GM13976 (cell line): ENCODE measurements around the gene CYFIP2.

Experiments used
- DNase-seq: peaks from one replicate; pipeline ENCODE4 v3.0.0; 2012; ENCODE audit warnings: low spot score
- CTCF ChIP-seq: IDR thresholded peaks from 2 replicates; pipeline ENCODE4 v1.5.1; 2012; ENCODE audit warnings: borderline replicate concordance, mild to moderate bottlenecking; ENCODE audit not compliant: insufficient read depth; ENCODE audit errors: extremely low read depth, missing control alignments, control extremely low read depth
- in situ Hi-C: fragments of 300-500 bp; cut with MboI; formaldehyde crosslinking; loops from one replicate; pipeline ENCODE4 v1.12.0; 2022; ENCODE audit warnings: low sequenced_read_pairs, mixed read lengths, inconsistent platforms; ENCODE audit not compliant: unreplicated experiment

The CYFIP2 gene

GRCh38 chr5:157358871-157359270 is 92.9 kb downstream of the CYFIP2 start:
- in situ Hi-C loops = no loop called here
- TF ChIP-seq CTCF = no peak
- no peak for DNase-seq

GRCh38 chr5:157359356-157360055 is 93.6 kb downstream of the CYFIP2 start:
- in situ Hi-C loops = no loop called here
- no peak for TF ChIP-seq CTCF
- DNase-seq = no peak

GRCh38 chr5:157362012-157362411 is 96.1 kb downstream of the CYFIP2 start:
- no peak for DNase-seq
- no peak for TF ChIP-seq CTCF
- in situ Hi-C loops = no loop called here

- in situ Hi-C loops = no loop called here
- no peak for TF ChIP-seq CTCF
- DNase-seq = no peak
Measured at GRCh38 chr5:157362502-157362901, 96.6 kb downstream of the CYFIP2 start.

GRCh38 chr5:157362982-157363381 is 97.1 kb downstream of the CYFIP2 start:
- no peak for DNase-seq
- in situ Hi-C loops = no loop called here
- TF ChIP-seq CTCF = no peak

- DNase-seq = no peak
- no peak for TF ChIP-seq CTCF
- in situ Hi-C loops = no loop called here
Measured at GRCh38 chr5:157365732-157366131, 99.8 kb downstream of the CYFIP2 start.
